ENCODE measurements around the gene CHMP5. TPM values are rescaled to one million over a fixed set of nuclear protein-coding genes. Genes with fewer than 3 reads are reported as not detected.

Gene CHMP5
- total and polyA plus RNA-seq, 4 donors, result 53.1 to 141 (median 65.0) TPM

DNA sequence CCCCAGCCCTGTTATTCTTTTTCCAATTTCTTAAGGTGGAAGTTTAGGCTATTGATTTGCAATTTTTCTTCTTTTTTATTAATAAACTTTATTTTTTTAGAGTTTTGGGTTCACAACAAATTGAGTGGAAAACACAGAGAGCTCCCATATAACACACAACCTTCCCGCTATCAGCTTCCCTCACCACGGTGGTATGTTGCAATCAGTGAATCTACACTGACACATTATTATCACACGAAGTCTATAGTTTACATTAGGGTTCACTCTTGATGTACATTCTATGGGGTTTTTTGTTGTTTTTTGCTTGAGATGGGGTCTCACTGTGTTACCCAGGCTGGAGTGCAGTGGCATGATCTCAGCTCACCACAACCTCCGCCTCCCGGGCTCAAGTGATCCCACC is 20.7 kb downstream of the CHMP5 start:
- Histone ChIP-seq H3K27me3 (ENCODE audit: control insufficient read depth in 1 of 2, insufficient read depth in 2 of 2, low read length in 1 of 2) (no peaks in the 10 kb centered on the region), H3K27ac (ENCODE audit: low read depth in 1 of 2, low read length in 2 of 2) (no peak overlapping the region), H3K4me3 (ENCODE audit: low read length in 2 of 2) (no peak overlapping the region), H3K36me3 (ENCODE audit: control insufficient read depth in 1 of 2, insufficient read depth in 2 of 2, low read length in 1 of 2) (peaks cover 0 to 4% of the 10 kb centered on the region in 2 donors), H3K4me1 (ENCODE audit: control insufficient read depth in 1 of 2, insufficient read depth in 2 of 2, low read length in 2 of 2) (no peaks in the 10 kb centered on the region), H3K9me3 (ENCODE audit: control insufficient read depth, low read length) (no peaks in the 10 kb centered on the region)
- ATAC-seq (ENCODE audit: low FRiP score) (no peak), DNase-seq (no peak)
- WGBS, 2 donors, result 90% methylated on average over 5 of the region's 5 CpGs
- intact Hi-C loops (cut with DNase I), result loop anchor here in 1 of 2 donors (10.0 kb wide), 1 partner anchor 179 kb away; no protein-coding TSS in a partner anchor

DNA sequence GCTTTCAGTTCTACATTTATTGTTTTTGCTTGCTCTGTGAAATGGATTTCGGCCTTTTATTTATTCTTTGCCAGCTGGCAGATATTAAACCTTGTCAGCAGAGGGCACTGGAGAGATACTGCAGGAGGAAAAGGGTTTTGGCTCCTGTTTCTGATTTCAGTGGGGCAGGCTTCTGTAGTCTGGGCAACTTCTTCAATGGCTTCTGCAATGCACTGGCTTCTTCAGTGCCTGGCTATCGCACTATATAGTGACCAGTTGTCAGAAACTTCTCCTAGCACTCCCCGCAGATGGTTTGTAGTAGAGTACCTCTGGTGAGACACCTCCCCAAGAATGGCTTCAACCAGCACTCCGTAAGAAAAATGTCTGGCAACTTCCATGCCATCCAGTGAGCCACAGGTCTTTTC is 22.2 kb downstream of the CHMP5 start:
- H3K36me3 ChIP-seq (ENCODE audit: control insufficient read depth in 1 of 2, insufficient read depth in 2 of 2, low read length in 1 of 2), result peaks cover 0 to 3% of the 10 kb centered on the region in 2 donors
- ATAC-seq (ENCODE audit: low FRiP score) (no peak), DNase-seq (no peak)
- no peaks in the 10 kb centered on the region for H3K27me3 ChIP-seq (ENCODE audit: control insufficient read depth in 1 of 2, insufficient read depth in 2 of 2, low read length in 1 of 2)
- peak overlapping the region in 1 of 2 donors; percentile 42 for H3K27ac ChIP-seq (ENCODE audit: low read depth in 1 of 2, low read length in 2 of 2)
- no peak overlapping the region for H3K4me3 ChIP-seq (ENCODE audit: low read length in 2 of 2)
- H3K9me3 ChIP-seq (ENCODE audit: control insufficient read depth, low read length), result no peaks in the 10 kb centered on the region
- intact Hi-C loops (cut with DNase I), result loop anchor here in 1 of 2 donors (10.0 kb wide), 1 partner anchor 178 kb away; no protein-coding TSS in a partner anchor
- H3K4me1 ChIP-seq (ENCODE audit: control insufficient read depth in 1 of 2, insufficient read depth in 2 of 2, low read length in 2 of 2), result peaks cover 0 to under 1% of the 10 kb centered on the region in 2 donors
- WGBS, 2 donors, result 59 to 60% methylated on average over 4 of the region's 4 CpGs

DNA sequence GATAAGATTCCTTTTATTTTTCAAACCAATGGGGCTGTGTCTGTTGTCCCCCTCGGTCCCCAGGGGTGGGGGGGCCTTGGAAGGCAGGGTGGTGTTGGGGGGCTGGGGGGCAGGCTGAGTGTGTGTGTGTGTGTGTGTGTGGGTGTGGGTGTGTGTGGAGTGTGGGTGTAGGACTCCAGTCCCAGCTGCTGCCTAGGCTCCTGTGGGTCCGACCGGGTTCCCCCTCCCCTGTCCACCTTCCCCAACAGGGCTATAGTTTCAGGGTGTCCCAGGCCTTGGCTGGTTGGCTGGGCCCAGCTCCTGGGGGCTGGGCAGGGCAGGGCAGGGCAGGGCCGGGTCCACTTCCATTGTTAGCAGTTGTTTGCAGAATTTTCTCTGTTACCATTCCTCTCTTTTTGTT is 23.4 kb downstream of the CHMP5 start:
- H3K9me3 ChIP-seq (ENCODE audit: control insufficient read depth, low read length), result no peaks in the 10 kb centered on the region
- no peak overlapping the region for H3K27ac ChIP-seq (ENCODE audit: low read depth in 1 of 2, low read length in 2 of 2)
- WGBS, 2 donors, result 74 to 89% methylated on average over 3 to 4 of the region's 4 CpGs
- no peak overlapping the region for H3K4me3 ChIP-seq (ENCODE audit: low read length in 2 of 2)
- H3K4me1 ChIP-seq (ENCODE audit: control insufficient read depth in 1 of 2, insufficient read depth in 2 of 2, low read length in 2 of 2), result peaks cover 0 to 3% of the 10 kb centered on the region in 2 donors
- H3K36me3 ChIP-seq (ENCODE audit: control insufficient read depth in 1 of 2, insufficient read depth in 2 of 2, low read length in 1 of 2), result peaks cover 0 to 3% of the 10 kb centered on the region in 2 donors
- DNase-seq (no peak), ATAC-seq (ENCODE audit: low FRiP score) (no peak)
- no peaks in the 10 kb centered on the region for H3K27me3 ChIP-seq (ENCODE audit: control insufficient read depth in 1 of 2, insufficient read depth in 2 of 2, low read length in 1 of 2)
- intact Hi-C loops (cut with DNase I), result loop anchor here in 1 of 2 donors (10.0 kb wide), 1 partner anchor 177 kb away; no protein-coding TSS in a partner anchor

DNA sequence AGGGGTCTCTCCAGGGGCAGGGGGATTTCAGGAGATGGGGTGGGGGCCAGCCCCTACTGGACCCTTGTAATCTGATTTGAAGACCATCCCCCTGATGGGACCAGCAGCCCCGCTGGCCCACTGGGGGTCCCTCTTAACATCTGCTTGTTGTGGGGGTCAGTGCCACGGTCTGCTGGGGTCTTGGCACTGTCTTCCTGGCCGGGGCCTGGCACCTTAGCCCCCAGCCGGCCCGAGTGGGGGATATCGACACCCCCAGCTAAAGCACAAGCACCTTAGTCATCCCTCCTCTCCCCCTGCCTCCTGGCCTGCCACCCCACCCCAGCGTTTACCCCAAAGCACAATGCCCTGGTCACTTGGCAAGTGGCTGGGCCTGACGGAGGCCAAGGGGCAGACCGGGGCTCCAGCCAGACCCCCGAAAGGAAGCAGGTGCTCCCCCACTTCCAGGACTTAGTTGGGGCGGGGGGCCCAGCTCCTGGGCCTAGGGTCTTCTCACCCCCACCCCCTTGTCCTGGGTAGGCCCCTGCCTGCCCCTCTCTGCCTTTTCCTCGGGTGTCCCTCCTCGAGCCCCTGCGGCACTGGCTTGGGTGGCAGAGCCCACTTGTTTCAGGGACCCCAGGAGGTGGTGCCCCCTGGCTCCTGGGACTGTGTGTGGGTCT is 24.1 kb downstream of the CHMP5 start:
- no peak overlapping the region for H3K27ac ChIP-seq (ENCODE audit: low read depth in 1 of 2, low read length in 2 of 2)
- no peak overlapping the region for H3K4me3 ChIP-seq (ENCODE audit: low read length in 2 of 2)
- no peaks in the 10 kb centered on the region for H3K27me3 ChIP-seq (ENCODE audit: control insufficient read depth in 1 of 2, insufficient read depth in 2 of 2, low read length in 1 of 2)
- peaks cover 0 to 3% of the 10 kb centered on the region in 2 donors for H3K4me1 ChIP-seq (ENCODE audit: control insufficient read depth in 1 of 2, insufficient read depth in 2 of 2, low read length in 2 of 2)
- H3K36me3 ChIP-seq (ENCODE audit: control insufficient read depth in 1 of 2, insufficient read depth in 2 of 2, low read length in 1 of 2), result peaks cover 0 to 1% of the 10 kb centered on the region in 2 donors
- intact Hi-C loops (cut with DNase I), result loop anchor here in 1 of 2 donors (10.0 kb wide), 1 partner anchor 176 kb away; no protein-coding TSS in a partner anchor
- DNase-seq (no peak), ATAC-seq (ENCODE audit: low FRiP score) (no peak)
- H3K9me3 ChIP-seq (ENCODE audit: control insufficient read depth, low read length), result no peaks in the 10 kb centered on the region
- WGBS, 2 donors, result 84 to 85% methylated on average over 14 of the region's 14 CpGs

DNA sequence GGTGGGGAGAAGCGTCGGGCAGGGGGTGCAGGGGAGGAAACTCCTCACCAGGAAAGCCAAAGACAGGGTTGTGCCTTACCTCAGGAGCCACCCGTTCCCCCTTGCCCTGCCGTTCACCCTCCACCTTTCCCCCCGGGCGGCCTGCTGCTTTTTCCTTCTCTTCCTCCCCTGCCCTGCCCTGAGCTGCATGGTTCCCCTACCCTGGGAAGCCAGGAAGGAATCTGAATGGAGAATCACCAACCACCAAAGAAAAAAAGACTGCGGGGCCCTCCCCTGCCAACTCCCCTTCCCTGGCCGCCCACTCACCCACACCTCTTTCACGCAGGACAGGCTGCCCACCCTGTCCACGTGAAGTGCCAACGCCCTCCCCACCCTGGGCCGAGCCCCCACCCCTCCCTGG is 24.6 kb downstream of the CHMP5 start:
- Histone ChIP-seq H3K4me3 (ENCODE audit: low read length in 2 of 2) (no peak overlapping the region), H3K9me3 (ENCODE audit: control insufficient read depth, low read length) (no peaks in the 10 kb centered on the region), H3K36me3 (ENCODE audit: control insufficient read depth in 1 of 2, insufficient read depth in 2 of 2, low read length in 1 of 2) (no peaks in the 10 kb centered on the region), H3K4me1 (ENCODE audit: control insufficient read depth in 1 of 2, insufficient read depth in 2 of 2, low read length in 2 of 2) (peaks cover 0 to 3% of the 10 kb centered on the region in 2 donors), H3K27me3 (ENCODE audit: control insufficient read depth in 1 of 2, insufficient read depth in 2 of 2, low read length in 1 of 2) (no peaks in the 10 kb centered on the region), H3K27ac (ENCODE audit: low read depth in 1 of 2, low read length in 2 of 2) (peak overlapping the region; percentile 33 to 61)
- ATAC-seq (ENCODE audit: low FRiP score) (peak; percentile 36), DNase-seq (peak in 1 of 2 donors; percentile 75)
- intact Hi-C loops (cut with DNase I), result loop anchor here in 1 of 2 donors (10.0 kb wide), 1 partner anchor 175 kb away; no protein-coding TSS in a partner anchor
- WGBS, 2 donors, result 16 to 24% methylated on average over 8 to 12 of the region's 12 CpGs

DNA sequence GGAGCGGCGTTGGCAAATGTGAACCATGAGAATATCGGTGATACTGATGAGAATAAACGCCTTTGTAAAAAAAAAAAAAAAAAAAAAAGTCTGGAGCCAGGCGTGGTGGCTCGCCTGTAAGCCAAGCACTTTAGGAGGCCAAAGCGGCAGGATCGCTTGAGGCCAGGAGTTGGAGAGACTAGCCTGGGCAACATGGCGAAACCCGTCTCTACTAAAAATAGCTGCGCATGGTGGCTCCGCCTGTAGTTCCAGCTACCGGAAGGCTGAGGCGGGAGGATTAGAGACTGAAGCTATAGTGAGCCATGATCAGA is 25.0 kb downstream of the CHMP5 start:
- Histone ChIP-seq H3K36me3 (ENCODE audit: control insufficient read depth in 1 of 2, insufficient read depth in 2 of 2, low read length in 1 of 2) (no peaks in the 10 kb centered on the region), H3K4me1 (ENCODE audit: control insufficient read depth in 1 of 2, insufficient read depth in 2 of 2, low read length in 2 of 2) (peaks cover 0 to 3% of the 10 kb centered on the region in 2 donors), H3K9me3 (ENCODE audit: control insufficient read depth, low read length) (no peaks in the 10 kb centered on the region), H3K27me3 (ENCODE audit: control insufficient read depth in 1 of 2, insufficient read depth in 2 of 2, low read length in 1 of 2) (no peaks in the 10 kb centered on the region), H3K4me3 (ENCODE audit: low read length in 2 of 2) (no peak overlapping the region), H3K27ac (ENCODE audit: low read depth in 1 of 2, low read length in 2 of 2) (peak overlapping the region; percentile 61 to 76)
- WGBS, 2 donors, result 0% methylated on average over 14 of the region's 14 CpGs
- intact Hi-C loops (cut with DNase I), result loop anchor here in 1 of 2 donors (1.0 to 10.0 kb wide), 3 partner anchors 26 to 175 kb away; partner anchors contain the start of gene BAG1
- peak; percentile 66 for ATAC-seq (ENCODE audit: low FRiP score)
- no peak for DNase-seq

DNA sequence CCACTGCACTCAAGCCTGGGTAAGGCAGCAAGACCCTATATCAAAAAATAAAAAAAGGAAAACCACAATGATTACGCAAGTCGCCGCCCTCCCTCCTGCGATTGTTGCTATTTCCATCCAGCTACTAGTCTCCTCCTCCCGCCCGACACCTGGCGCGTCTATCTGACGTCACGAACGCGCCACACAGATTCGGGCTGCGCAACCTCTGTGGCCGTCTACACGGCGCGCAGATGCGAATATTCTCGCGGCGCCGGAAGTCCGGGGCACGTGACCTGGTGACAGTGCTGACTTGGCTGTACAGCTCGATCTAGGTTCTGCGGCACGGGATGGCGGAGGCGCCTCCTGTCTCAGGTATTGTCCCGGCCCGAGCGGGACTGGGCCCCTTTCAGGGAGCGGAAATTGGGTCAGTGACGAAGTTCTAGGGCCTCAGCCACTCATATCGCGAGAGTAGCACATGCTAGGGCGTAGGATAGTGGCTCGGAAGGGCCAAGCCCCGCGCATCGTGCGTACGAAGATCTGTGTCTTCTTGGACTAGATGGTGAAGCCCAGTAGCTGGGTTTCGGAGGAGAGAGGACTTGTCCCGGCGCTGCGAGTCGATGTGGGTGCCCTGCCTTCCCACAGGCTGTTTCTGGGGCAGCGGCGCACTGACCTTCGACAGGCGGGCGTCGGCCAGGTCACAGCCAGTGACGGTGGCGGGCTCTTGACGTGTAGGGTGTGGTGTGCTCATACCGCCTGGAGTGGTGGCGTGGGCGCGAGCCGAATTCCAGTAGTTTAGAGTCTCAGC is 25.6 kb downstream of the CHMP5 start, which contains the start of gene NFX1:
Gene NFX1 (plus strand): TSS at position 270 of the 784 bp plus-strand sequence. CDS start 57 bp downstream, at position 327.
- ATAC-seq (ENCODE audit: low FRiP score) (peak; percentile 98), DNase-seq (peak; percentile 99)
- WGBS, 2 donors, result 0% methylated on average over 63 of the region's 63 CpGs
- peak within 1 kb of the TSS; percentile 67 to 77 for H3K4me3 ChIP-seq (ENCODE audit: low read length in 2 of 2)
- peak within 1 kb of the TSS; percentile 84 to 90 for H3K27ac ChIP-seq (ENCODE audit: low read depth in 1 of 2, low read length in 2 of 2)
- no peaks in the 10 kb centered on the region for H3K27me3 ChIP-seq (ENCODE audit: control insufficient read depth in 1 of 2, insufficient read depth in 2 of 2, low read length in 1 of 2)
- intact Hi-C loops (cut with DNase I), result loop anchor here in 1 of 2 donors (1.0 to 5.0 kb wide), 2 partner anchors 26 to 37 kb away; partner anchors contain the start of gene BAG1
- H3K9me3 ChIP-seq (ENCODE audit: control insufficient read depth, low read length), result no peaks in the 10 kb centered on the region
- peaks cover 0 to 3% of the 10 kb centered on the region in 2 donors for H3K4me1 ChIP-seq (ENCODE audit: control insufficient read depth in 1 of 2, insufficient read depth in 2 of 2, low read length in 2 of 2)
- peaks cover 0 to 2% of the 10 kb centered on the region in 2 donors for H3K36me3 ChIP-seq (ENCODE audit: control insufficient read depth in 1 of 2, insufficient read depth in 2 of 2, low read length in 1 of 2)

GRCh38 chr9:33291031-33291397 is 26.2 kb downstream of the CHMP5 start:
- H3K27me3 ChIP-seq (ENCODE audit: control insufficient read depth in 1 of 2, insufficient read depth in 2 of 2, low read length in 1 of 2), result no peaks in the 10 kb centered on the region
- peaks cover 0 to 3% of the 10 kb centered on the region in 2 donors for H3K4me1 ChIP-seq (ENCODE audit: control insufficient read depth in 1 of 2, insufficient read depth in 2 of 2, low read length in 2 of 2)
- peaks cover 0 to 2% of the 10 kb centered on the region in 2 donors for H3K36me3 ChIP-seq (ENCODE audit: control insufficient read depth in 1 of 2, insufficient read depth in 2 of 2, low read length in 1 of 2)
- peak overlapping the region; percentile 67 to 77 for H3K4me3 ChIP-seq (ENCODE audit: low read length in 2 of 2)
- intact Hi-C loops (cut with DNase I), result loop anchor here in 1 of 2 donors (5.0 kb wide), 1 partner anchor 36 kb away; no protein-coding TSS in a partner anchor
- H3K27ac ChIP-seq (ENCODE audit: low read depth in 1 of 2, low read length in 2 of 2), result peak overlapping the region in 1 of 2 donors; percentile 90
- H3K9me3 ChIP-seq (ENCODE audit: control insufficient read depth, low read length), result no peaks in the 10 kb centered on the region
- 2% methylated on average over 7 of the region's 7 CpGs for WGBS, 2 donors
- DNase-seq (no peak), ATAC-seq (ENCODE audit: low FRiP score) (no peak)
